AG04449 (cell line): ENCODE data around the gene TMEM130.
"Not testable (repeated sequence)": the region's sequence is repeated elsewhere in the genome, so short reads cannot be mapped to it uniquely, and the experiment has no call there.

Experiments
- CTCF ChIA-PET: fragments of 350-600 bp; formaldehyde crosslinking; extraction: SDS; loops from one replicate; lab custom pipeline; 2021; ENCODE audit warnings: antibody characterized with exemption; lab: Yijun Ruan, JAX
- POLR2A ChIA-PET: fragments of 400-600, 350-600 bp; formaldehyde crosslinking; extraction: SDS; loops from one replicate; lab custom pipeline; 2020; ENCODE audit warnings: antibody characterized with exemption, inconsistent platforms; lab: Yijun Ruan, JAX
- DNase-seq: peaks from one replicate; pipeline ENCODE4 v3.0.0-alpha.2; 2010; ENCODE audit warnings: low read depth, low spot score
- H3K4me3 ChIP-seq: 2 replicates; pipeline ENCODE4 v1.5.1; 2011; ENCODE audit warnings: low read depth, mild to moderate bottlenecking, control low read depth, low read length
- TF ChIP-seq, protein P1 (sequence below): IDR thresholded peaks from one replicate; pipeline ENCODE4 v1.5.1; 2011; ENCODE audit warnings: mild to moderate bottlenecking, moderate library complexity, low read length, control low read depth, inconsistent platforms; ENCODE audit not compliant: insufficient read depth; ENCODE audit errors: missing control alignments

The TMEM130 gene

DNA sequence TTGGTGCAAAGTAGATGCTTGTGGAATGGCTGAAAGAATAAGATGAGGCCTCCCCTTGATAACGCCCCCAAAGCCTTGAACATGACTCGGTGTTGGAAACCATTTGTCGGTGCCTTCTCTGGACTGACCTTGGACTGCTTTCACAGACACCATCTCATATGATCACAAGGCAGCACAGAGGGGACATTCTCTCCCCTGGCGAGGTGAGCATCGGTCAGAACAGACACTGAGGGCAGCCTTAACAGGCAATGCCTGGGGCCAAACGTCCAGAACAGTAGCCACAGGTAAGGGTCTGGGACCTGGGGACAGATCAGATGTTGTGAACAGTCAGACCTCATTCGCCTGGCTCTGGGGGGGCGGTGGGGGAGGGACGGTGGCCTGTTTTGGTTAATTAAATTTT is 5.7 kb upstream of the TMEM130 start:
- CTCF ChIA-PET: no interaction called here
- no peak for DNase-seq
- no peak overlapping the region for H3K4me3 ChIP-seq
- TF ChIP-seq, protein P1, sequence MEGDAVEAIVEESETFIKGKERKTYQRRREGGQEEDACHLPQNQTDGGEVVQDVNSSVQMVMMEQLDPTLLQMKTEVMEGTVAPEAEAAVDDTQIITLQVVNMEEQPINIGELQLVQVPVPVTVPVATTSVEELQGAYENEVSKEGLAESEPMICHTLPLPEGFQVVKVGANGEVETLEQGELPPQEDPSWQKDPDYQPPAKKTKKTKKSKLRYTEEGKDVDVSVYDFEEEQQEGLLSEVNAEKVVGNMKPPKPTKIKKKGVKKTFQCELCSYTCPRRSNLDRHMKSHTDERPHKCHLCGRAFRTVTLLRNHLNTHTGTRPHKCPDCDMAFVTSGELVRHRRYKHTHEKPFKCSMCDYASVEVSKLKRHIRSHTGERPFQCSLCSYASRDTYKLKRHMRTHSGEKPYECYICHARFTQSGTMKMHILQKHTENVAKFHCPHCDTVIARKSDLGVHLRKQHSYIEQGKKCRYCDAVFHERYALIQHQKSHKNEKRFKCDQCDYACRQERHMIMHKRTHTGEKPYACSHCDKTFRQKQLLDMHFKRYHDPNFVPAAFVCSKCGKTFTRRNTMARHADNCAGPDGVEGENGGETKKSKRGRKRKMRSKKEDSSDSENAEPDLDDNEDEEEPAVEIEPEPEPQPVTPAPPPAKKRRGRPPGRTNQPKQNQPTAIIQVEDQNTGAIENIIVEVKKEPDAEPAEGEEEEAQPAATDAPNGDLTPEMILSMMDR: no peak
- POLR2A ChIA-PET: no interaction called here

DNA sequence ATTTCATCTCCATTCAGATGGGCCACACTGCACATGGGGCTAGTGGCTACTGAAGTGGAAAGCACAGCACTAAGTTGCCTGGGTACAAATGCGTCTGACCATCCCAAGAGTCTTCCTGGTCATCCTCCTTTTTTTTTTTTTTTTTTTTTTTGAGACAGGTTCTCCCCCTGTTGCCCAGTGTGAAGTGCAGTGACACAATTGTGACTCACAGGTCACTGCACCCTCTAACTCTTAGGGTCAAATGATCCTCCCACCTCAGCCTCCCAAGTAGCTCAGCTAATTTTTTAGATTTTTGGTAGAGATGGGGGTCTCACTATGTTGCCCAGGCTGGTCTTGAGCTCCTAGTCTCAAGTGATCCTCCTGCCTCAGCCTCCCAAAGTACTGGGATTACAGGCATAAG is 5.1 kb upstream of the TMEM130 start:
- POLR2A ChIA-PET: no interaction called here
- no peak overlapping the region for H3K4me3 ChIP-seq
- CTCF ChIA-PET: interaction anchor here (4.2 kb wide), 1 partner anchor 45 kb away, joined by 30 read pairs; no protein-coding TSS in a partner anchor
- TF ChIP-seq, protein P1: no peak
- DNase-seq: no peak

DNA sequence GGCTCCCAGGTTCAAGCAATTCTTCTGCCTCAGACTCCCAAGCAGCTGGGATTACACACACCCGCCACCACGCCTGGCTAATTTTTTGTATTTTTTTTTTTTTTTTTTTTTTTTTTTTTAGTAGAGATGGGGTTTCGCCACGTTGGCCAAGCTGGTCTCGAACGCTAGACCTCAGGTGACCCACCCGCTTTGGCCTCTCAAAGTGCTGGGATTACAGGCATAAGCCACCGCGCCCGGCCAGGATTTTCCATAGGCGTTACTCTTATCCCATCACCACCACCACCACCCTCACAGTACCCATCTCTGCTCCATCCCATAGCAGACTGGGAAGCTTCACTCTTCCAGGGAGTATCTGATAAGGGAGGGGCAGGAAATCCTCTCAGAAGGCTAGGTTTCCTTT is 3.8 kb upstream of the TMEM130 start:
- H3K4me3 ChIP-seq, POLR2A ChIA-PET, DNase-seq: not testable (repeated sequence)
- CTCF ChIA-PET: interaction anchor here (0.6 to 4.2 kb wide), 4 partner anchors 11 to 440 kb away, joined by 3 to 30 read pairs (median 6); no protein-coding TSS in a partner anchor

DNA sequence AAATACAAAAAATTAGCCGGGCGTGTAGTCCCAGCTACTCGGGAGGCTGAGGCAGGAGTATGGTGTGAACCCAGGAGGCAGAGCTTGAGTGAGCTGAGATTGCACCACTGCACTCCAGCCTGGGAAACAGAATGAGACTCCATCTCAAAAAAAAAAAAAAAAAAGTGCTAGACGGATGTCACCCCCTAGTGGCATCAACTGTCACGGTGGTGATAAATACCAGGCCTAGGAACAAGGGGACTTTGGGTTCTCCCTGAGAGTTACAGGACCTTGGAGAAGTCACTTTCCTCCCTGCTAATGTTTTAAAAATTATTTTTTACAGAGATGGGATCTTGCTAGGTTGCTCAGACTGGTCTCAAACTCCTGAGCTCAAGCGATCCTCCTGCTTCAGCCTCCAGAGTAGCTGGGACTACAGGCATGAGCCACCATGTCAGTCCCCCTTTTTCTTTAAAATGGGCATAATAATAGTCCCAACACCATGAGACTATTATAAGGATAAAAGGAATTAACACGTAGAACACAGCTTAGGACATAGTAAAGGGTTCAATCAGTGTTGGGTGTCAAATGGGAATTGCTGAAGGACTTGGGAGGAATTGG is 2.6 kb upstream of the TMEM130 start:
- TF ChIP-seq, protein P1: peak; percentile 17
- DNase-seq: no peak
- no peak overlapping the region for H3K4me3 ChIP-seq
- POLR2A ChIA-PET: no interaction called here
- CTCF ChIA-PET: interaction anchor here (0.6 to 4.2 kb wide), 8 partner anchors 15 to 493 kb away, joined by 3 to 30 read pairs (median 5); no protein-coding TSS in a partner anchor

DNA sequence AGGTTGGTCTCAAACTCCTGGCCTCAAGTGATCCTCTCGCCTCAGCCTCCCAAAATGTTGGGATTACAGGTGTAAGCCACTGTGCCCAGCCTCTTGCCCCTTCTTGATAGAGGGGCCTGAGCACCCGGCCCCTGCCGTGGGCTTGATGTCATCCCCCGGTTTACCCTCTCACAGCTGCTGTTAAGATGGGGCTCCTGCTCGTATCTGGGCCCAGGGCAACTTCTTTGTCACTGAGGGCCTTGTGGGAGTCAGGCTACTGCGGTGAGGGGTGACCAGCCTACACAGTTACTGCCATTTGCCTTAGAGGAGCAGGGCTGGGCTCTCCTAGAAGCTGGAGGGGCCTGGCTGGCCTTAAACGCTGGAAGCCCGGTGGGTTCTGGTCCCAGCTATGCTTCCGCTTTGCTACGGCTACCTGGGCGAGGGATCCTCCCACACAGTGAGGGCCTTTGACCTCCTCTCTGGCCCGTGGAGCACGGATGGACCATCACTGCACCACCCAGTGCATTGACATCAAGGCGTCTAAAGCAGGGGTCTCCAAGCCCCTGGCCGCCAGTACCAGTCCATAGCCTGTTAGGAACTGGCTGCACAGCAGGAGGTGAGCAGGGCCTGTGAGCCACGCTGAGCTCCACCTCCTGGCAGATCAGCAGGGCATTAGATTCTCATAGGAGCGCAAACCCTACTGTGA is 1.1 kb upstream of the TMEM130 start:
- no peak overlapping the region for H3K4me3 ChIP-seq
- no peak for DNase-seq
- ChIA-PET CTCF (interaction anchor here (0.8 to 4.2 kb wide), 9 partner anchors 7 to 445 kb away, joined by 3 to 30 read pairs (median 6); partner anchors contain the start of gene TRRAP), POLR2A (no interaction called here)
- TF ChIP-seq, protein P1: no peak

DNA sequence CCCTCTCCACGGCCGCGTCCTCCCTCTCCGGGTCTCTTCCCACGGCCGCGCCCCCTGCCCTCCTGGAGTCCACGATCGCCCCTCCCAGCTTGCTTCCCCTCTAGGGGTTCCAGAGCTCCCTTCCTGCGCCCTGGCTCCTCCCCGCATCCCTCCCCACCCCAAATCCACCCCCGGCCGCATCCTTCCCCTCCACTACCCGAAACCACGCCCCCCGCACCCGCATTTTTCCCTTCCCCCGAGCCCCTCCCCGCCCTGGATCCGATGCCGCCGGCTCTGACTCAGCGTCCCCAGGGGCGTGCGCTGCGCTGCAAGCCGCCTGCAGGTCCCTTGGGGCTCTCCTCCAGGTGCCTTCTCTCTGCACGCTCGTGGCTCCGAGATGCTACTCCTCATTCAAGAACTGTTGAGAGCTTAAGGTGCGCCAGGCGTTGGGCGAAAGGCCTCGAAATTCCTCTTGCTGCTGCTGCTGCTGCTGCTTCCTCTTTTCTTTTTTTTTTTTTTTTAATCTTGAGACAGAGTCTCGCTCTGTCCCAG is 372 bp upstream of the TMEM130 start:
- TF ChIP-seq, protein P1: no peak
- peak overlapping the region; percentile 62 for H3K4me3 ChIP-seq
- DNase-seq: no peak
- ChIA-PET CTCF (interaction anchor here (1.3 to 2.1 kb wide), 3 partner anchors 8 to 29 kb away, joined by 6 to 8 read pairs (median 7); partner anchors contain the start of gene TRRAP), POLR2A (interaction anchor here (0.6 kb wide), 1 partner anchor 236 kb away, joined by 3 read pairs; no protein-coding TSS in a partner anchor)
